Central memory CD4-positive, alpha-beta T cell (primary cell): Measurements from ENCODE around the gene LAMB1.

Experiments
- DNase-seq: peaks from one replicate; pipeline ENCODE4 v3.0.0; 2022

Gene LAMB1

DNA sequence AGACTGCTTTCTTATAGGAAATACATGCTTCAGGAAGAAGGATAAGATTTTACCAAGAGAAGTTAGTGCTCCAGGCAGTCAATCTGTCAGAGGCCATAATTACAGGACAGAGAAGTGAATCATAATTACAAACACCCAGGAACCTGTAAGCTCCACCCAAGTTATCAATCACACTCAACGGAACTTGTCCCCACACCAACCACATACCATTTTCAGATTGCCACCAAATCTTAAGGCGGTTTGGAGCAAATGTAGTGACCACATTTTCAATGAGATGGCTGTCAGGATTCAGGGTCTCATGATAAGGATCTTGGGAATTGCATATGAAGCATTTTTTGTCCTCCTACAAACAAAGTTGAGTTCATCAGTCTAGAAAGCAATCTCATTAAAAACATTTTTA is 4.8 kb downstream of the LAMB1 start:
- no peak for DNase-seq

DNA sequence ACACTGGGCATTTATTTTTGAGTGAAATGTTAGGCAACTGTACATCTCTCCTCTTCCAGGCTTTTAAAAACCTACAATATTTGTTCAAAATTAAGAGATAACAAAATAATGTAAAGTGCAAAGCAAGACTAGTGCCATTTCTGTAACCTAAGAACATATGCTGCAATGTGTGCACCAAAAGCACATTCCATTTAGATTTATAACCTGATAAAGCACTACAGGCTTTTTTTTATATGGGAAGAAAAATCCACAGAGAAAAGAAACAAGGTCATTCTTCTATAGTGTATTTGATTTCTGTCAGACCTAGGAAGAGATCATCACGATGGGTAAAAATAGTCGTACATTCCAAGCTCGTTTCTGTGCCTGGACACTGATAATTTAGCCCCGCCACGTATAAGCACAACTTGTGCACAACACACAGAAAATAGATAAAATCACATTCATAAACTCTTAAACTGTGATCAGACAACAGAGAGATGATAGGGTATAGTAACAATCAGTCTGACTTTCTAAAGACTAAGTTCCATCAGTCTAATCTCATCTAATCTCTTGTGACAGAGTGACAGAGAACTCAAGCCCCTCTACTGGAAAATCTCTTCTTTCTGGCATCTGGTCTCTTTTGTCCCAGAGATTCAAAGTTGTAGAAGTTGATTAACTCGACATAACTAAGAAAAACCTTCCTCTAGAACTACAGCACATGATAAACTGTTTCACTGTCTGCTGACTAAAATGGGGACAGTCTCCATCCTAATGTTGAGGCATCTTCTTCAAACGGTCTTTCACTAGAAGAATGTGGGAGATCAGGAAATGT is 6.7 kb downstream of the LAMB1 start:
- DNase-seq, result no peak

DNA sequence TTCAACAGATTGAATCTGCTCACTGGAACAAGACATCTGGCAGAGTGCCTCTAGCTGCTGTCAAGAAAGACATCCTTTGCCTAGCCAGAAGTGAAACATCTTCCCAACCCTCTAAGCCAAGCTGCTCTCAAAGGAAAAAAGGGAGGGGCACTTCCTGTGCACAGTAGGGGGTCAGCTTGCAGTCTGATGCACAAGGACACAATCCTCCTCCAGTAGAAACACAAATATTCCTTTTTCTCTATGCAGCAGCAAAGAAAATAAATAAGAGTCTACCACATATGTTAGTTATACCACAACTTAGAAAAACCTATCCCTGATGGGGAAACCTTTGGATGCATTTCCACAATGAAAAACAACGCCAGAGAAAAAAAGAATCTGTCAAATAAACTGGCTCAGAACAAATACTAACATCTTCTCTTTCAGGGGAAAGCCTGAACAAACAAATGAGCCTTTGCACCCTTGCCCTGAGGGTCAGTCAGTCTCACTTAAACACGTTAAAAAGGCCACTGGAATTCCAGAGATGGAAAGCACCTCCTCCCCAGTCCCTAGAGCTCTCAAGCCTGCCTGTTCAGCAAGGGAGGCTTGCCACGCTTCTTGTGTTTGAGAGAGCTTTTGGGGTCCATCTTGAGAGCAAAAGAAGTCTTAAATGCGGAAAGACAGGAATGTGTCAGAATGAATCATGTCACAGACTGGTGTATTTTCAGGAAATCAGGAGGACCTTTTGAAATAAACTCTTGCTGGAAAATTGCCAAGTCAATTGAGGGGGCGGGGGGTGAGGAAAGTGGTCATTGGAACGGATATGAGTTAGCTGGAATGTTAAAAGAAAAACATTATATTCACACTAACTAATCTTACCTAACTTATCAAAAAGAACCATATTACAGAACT is 7.5 kb downstream of the LAMB1 start:
- no peak for DNase-seq

DNA sequence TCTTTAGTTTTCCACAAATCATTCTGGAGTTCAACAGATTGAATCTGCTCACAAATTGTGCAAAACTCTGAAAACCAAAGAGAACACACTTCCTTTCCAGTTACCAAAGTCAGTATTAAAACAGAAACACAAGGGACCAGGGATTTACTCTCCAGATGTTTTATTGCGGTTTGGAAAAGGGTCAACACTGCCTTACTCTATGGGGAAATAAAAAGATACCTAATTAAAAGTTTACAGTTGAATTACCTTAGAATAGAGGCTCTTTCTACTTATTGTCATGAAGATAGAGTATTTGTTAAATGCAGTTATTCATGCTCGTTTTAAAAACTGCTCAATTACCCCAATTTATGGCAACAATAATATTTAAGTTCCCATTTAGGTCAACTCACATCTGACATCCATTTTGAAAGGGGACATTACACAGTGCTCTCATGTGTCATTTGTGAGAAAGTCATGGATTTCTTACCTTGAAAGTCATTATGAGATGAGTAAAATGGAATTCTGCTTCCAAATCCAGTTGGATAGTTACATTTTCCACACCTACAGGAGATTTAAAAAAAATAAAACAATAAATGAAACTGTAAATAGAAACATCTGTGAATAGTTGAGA is 8.4 kb downstream of the LAMB1 start:
- no peak for DNase-seq

DNA sequence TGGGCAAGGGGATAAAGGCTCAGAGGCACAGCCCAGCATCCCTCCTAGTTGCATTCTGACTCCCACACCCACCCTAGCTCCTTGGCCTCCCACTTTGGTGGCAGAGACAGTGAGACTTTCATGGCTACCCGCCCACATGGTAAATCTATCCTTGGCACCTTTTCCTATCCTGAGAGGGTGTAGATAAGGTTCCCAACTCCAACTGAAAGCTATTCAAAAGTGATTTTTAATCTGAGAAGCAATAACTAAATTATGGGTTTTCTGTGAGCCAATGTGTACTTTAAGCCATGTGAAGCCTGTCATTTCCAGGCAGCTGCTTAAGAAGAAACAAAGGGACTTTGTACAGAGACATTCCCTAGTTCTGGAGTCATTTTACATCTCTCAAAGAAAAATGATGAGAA is 9.1 kb downstream of the LAMB1 start:
- DNase-seq, result no peak

DNA sequence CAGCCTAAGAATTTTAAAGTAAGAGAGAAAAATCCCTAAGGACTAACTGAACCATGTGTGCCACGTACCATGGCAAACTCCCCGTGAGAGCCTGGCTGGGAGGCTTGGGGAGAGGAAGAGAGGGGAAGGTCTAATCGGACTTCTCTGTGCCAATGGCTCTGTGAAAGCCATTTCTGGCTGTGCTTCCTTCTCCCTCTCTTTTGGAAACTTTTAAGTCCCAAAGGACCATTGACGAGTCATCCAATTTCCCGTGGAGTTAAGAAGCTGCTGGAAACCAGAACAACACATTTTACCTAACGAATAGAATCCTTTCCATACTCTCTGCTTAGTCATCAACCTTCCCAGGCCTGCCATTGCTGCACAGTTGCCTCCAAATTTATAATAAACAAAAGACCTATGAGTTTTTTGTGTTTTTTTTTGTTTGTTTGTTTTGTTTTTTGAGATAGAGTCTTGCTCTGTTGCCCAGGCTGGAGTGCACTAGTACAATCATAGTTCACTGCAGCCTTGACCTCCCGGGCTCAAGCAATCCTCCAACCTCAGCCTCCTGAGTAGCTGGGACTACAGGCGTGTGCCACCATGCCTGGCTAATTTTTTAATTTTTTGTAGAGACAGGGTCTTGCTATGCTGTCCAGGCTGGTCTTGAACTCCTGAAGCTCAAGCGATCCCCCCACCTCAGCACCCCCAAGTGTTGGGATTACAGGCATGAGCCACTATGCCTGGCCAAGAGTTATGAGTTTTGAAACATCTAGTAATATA is 13.2 kb downstream of the LAMB1 start:
- no peak for DNase-seq

DNA sequence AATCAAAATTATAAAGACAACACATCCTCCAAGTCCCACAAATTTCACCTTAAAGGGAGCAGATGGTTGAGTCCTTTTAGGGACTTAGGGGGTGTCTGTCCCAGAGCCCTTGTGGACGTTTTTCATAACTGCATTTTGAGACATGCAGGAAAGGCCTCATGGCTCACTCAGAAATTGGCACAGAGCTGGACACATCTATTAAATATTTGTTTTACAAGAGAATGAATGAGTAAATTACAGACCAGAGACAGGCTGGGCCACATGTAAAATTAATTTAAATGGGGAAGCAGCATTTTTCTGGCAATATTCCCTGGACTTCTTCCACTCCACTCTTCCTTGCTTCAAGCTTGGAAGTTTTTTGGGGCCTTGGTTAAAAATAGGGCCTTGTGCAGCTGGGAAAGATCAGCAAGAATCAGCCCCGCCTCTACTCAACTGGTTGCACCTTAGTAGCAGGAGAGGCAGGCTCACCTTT is 20.0 kb downstream of the LAMB1 start:
- no peak for DNase-seq

DNA sequence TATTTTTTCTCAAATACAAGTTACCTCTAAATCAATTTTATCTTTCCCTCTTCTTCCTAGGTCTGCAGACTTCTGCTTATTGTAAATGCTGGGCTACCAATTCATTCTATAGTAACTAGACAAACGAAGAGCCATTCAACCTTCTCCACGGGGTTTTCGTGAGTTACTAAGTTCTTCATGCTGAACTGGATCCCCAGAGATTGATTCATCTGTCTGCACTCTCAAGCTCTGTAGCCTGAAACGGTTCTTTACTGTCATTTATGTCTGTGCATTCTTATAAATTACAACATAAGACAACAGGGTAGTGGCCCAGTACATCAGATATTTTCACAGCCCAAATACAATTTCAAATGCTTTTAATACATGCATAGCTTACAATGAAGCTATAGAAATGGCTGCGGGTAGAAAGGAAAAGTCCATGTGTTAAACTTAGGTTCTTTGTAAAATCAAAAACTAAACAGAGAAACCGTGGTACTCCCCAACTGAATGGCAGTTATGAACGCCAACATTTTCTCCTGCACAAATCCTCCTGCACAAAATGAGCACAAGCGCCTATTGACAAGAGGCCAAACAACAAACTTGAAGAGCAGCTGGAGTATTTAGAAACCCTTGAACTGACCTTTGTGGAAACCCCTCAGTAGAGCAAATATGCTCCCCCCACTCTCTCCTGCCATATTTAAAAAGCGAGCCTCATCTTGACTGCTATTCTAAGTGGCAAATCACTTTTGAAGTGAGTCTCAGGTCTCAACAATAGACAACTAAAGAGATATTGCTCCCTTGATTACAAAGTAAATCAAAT is 20.7 kb downstream of the LAMB1 start:
- no peak for DNase-seq

DNA sequence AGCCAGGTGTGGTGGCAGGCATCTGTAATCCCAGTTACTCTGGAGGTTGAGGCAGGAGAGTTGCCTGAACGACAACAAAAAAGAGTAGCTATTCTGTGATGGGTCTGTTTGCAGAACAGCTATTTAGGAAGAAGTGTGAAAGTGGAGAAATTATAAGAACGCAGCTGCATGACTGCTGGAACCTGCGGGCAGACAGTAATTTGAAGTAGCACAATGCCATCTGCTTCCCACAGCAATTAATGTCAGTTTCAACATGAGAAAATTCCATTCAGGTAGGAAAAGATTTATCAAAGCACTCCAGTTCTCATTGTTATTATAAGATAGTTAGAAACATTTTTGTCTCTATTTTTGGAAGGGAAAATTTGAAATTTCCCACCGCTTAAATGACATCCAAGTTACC is 21.5 kb downstream of the LAMB1 start:
- no peak for DNase-seq

DNA sequence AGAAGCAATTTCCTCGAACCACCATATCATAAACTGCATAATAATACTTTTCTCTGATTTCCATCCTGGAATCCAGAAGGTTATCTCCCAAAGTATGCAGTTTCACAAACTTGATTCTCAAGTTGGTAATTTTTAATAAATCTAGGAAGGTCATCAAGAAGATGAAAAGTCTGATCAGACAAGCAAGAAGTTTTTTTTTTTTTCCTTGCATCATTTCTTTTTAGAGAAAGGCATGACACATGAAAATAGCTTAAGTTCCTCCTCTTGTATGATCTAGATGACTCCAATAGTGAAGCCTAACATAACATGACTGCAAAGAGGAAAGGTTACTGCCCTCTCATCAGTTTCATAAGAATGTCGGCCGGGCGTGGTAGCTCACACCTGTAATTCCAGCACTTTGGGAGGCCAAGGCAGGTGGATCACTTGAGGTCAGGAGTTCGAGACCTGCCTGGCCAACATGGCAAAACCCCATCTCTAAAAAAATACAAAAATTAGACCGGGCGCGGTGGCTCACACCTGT is 22.2 kb downstream of the LAMB1 start:
- DNase-seq, result no peak

DNA sequence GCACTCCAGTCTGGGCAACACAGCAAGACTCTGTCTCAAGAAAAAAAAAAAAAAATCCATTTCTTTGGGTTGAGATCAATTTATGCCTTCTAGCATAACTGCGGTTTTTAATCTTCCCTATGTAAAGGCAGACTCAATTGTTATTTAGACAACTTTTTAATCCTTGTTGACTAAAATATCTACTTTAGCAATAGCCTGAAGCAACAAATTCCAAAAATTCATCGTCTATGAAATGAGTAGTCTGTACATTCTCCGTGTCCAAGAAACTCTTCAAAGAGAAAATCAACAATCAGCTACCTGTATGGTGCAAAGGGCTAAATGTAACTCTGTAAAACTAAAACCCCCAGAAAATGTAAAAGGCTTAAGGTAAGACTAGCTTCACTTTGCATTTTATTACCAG is 22.8 kb downstream of the LAMB1 start:
- no peak for DNase-seq

DNA sequence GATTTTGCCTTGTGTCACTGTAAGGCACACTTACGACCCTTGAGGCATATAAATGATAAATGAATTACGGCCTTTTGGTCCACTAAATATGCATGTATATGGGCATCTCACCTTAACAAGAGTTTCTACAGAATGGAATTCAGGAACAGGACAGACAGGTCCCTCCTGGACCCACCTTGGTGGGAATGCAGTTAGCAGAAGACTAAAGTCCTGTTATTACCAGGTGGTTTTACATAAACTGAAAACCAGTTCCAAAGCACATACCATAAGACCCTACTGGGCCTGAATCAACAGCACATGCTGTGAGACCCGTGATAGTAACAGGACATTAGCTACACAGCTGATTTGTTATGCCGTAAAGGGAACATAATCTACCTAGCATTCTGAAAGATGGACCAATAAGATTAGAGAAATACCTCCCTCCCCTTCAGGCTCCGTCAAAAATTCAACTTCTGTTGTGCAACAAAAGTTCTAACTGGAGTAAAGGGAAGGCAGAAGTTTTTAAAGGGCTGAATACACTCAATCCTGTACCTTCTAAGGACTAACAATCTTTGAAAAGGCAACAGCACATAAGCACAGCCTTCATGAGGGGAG is 24.0 kb downstream of the LAMB1 start:
- no peak for DNase-seq

DNA sequence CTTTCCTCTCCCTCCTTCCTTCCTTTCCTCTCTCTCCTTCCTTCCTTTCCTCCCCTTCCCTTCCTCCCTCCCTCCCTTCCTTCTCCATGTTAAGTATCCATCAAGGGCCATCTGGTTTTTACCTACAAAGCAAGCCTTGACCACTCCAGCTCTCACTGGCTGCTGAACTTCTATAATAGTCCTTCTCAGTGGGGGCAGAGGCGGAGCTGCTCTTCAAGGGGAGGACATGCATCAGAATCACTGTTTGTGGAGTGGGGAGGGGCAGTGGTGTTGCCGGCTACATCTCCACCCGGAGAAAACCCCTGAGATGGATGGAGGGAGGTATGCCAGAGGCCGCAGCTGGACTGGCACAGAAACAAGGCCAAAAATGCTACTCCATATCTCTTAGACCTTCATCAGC is 25.9 kb downstream of the LAMB1 start:
- DNase-seq, result no peak

DNA sequence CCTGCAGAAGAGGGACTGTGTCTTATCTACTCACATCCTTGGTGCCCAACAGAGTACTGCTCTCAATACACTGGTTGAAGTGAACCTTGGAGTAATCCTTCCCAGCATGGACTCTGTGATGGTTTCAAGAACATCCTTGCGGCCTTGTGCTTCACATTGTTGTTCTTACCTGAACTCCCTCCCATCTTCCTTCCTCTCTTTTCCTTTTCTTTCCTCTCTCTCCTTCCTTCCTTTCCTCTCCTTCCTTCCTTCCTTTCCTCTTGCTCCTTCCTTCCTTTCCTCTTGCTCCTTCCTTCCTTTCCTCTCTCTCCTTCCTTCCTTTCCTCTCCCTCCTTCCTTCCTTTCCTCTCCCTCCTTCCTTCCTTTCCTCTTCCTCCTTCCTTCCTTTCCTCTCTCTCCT is 26.3 kb downstream of the LAMB1 start:
- no peak for DNase-seq

DNA sequence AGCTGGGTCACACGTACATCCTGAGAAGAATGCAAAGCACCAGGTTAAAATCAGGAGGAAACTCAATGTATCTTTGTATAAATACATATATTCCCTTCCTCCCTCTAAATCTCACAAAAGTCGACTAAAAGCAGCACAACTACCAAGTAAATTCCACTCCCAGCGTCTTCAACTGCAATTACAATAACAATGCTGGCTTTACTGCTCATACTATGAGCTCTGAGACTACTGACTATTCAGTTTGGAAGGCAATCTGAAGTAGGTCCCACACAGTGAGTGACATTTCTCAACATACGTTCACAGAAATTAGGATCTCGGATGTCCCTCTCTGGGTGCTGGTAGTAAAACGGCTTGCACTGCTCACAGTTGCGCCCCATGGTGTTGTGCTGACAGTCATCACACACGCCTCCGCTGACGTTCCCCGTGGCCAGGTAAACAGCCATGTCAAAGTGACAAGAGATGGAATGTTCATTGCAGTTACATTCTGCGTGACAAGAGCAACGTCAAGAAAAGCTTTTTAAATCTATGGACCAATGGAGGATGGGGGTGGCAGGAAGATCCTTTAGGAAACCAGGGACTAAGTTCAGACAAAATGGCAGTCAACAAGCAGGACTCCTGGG is 27.5 kb downstream of the LAMB1 start:
- DNase-seq, result no peak

DNA sequence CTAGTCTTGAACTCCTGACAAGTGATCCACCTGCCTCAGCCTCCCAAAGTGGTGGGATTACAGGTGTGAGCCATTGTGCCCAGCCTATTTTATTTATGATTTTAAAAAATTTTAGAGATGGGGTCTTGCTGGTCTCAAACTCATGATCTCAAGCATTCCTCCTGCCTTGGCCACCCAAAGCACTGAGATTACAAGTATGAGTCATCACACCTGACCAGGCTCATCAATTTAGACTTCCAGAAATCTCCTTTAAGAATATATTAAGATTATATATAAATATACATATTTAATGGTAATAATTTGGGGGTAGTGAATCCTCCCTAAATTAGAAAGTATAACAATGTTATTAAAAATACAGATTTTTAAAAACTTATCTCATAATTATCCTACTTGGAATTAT is 29.1 kb downstream of the LAMB1 start:
- no peak for DNase-seq

DNA sequence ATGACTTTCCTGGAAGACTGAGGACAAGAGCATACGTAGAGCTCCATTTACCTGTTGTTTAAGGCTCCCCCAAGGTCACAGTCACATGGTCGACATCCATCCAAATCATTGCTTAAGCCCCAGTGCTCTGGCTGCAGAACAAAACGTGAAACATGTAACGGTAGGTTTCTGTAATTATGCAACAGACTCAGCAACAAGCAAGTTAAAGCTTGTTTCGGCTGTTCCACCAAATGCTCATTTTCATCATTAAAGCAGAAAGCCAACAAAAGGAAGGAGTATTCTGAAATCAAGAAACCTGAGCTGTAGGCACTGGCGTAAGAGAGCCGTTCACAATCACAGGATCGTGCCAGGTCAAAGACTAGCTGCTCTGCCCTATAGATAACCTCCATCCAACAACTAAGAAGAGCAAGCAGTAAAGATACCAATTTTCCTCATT is 30.0 kb downstream of the LAMB1 start:
- no peak for DNase-seq

DNA sequence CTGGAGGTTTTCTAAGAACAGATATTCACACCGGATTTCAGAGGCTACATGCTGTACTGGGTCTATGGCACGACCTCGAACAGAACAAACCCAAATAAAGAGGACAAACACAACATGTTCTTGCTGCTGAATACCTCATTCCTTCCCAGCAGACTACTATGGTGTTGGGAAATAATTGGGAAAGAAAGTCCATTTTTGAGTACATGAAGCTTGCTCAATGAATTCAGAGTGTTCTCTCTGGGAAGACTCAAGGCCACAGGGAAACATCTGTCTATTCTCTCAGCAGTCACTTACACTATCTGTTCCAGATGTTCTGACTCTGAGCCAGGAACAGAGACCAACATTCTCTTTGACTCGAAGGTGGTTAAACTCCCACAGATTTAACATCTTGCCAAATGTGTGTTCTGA is 30.9 kb downstream of the LAMB1 start:
- no peak for DNase-seq

DNA sequence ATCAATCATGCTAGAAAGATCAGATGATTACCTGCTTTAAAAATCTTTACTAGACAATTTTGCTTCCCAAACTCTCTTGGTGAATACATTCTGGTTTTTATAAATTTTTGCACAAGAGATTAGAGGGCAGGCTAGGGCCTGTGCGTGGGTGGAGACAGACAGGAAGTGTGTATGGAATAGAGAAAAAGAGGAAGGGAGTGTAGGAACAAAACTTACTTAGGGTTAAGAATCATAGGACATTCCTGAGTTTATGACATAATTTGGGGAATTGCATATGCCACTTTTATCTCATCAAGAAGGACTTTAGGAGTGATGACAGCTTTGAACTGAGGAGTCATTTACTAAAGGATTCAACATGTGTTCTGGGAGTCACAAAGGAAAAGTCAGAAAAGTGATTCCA is 31.3 kb downstream of the LAMB1 start:
- no peak for DNase-seq

DNA sequence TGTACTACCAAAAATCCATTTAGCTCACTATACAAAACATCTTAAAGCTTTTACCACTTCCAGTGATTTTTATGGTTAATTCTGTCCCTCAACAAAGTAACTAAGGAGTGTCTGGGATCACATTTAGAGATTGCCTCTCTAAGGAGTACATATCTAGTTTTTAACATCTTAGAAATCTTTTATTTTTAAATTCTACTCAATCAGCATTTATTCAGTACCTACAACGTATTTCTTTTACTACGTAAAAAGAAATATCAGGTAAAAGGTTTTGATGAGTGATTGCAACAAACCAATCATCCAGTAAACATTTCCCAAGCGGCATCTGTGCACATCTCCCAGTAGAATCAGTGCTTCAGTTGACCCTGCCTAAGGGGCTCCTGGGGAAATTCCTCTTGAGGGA is 31.9 kb downstream of the LAMB1 start:
- DNase-seq, result no peak

DNA sequence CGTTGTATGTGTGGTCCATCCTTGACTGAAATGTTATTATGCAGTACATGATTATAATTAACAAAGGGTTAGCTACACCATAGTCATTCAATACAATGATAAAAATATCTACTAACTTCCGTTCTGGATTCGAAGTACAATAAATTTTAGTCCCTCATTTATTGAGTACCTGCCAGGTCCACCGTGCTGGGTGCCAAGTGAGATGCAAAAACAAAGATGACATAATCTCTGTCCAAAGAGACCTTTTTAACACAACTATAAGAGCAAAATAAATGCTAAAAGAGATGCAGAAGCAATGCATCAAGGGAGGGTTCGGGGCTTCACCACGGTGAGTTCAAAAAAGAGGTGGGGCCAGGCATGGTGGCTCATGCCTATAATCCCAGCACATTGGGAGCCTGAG is 33.1 kb downstream of the LAMB1 start:
- DNase-seq, result no peak
